GM12873 (cell line): ENCODE measurements around the gene ALKBH1.

Source experiments
- CTCF ChIP-seq: IDR thresholded peaks from 2 replicates; pipeline ENCODE4 v1.5.1; 2012; ENCODE audit warnings: low read depth, mild to moderate bottlenecking, moderate library complexity, low read length, control low read depth; ENCODE audit not compliant: insufficient read depth; ENCODE audit errors: missing control alignments

ALKBH1 gene

DNA sequence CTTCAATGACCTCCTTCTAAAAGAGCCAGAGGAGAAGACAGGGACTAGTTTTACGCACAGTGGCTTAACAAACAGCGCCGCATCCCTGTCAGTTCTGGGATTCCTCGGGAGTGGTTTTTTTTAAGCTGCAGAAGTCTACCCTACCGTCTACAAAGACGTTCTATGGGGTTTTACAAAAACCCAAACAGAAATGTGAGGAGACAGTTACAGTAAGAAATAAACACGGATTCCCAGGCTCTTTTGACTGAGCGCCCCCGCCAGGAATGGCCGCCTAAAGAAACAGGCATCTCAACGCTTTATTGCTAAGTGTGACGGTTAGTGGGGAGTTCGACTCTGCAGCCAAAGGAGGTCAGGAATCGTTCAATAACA is 484 bp downstream of the ALKBH1 start:
- peak; percentile 42 for TF ChIP-seq CTCF

DNA sequence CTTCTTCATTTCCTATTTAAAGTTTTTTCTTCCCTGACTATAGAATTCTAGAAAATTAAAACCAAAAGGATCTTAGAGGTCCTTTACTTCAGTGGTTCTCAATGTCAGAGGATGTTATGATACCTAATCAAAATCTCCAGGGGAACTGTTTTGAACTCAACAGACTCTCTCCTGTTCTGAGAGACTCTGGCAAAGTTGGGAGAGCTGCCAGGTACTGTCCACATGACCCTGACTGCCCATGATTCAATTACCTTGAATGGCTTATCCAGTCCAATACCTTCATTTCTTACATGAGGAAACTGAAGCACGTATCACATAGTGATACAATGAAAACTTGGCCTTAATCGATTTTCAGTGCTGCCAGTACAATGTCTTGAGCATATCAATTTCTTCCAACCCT is 16.6 kb downstream of the ALKBH1 start:
- no peak for TF ChIP-seq CTCF

DNA sequence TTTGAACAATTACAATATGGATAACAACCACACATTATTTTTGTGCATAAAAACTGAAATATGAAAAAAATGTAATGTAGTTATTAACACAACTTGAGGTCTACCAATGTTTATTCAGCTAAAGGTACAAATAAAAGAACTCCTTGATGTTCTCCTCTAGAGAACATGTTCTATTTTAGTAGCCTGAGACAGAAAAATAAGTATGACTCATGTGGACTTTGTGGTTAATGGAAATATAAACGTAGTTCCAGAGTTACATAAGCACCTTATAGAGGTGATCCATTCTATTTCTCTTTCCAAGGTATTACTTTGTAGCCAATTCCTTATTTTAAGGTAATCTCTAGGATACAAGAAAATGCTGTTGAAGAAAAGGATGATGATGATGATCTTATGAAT is 25.7 kb downstream of the ALKBH1 start:
- no peak for TF ChIP-seq CTCF

GRCh38 chr14:77681196-77682157 is 26.3 kb downstream of the ALKBH1 start:
- TF ChIP-seq CTCF, result no peak

DNA sequence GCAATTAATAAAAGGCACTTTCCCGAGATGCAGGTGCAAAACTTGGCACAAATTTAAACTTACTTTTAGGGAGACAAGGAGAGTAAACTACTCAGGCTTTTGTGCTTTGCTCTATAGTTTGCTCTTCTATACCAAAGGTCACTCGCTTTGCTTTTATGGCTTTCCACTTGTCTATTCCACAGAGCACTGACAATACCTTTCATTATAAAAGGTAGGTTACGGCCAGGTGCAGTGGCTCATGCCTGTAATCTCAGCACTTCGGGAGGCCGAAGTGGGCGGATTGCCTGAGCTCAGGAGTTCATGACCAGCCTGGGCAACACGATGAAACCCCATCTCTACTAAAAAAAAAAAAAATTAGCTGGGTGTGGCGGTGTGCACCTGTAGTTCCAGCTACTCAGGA is 32.9 kb downstream of the ALKBH1 start:
- no peak for TF ChIP-seq CTCF

- TF ChIP-seq CTCF, result no peak
Observed at GRCh38 chr14:77673193-77673592, 34.6 kb downstream of the ALKBH1 start.

GRCh38 chr14:77667331-77667730 is 40.5 kb downstream of the ALKBH1 start:
- TF ChIP-seq CTCF, result no peak
